GM12891 (cell line): ENCODE data around the gene IFI44L.

Experiments
- POLR2A ChIP-seq: IDR thresholded peaks from 2 replicates; pipeline ENCODE4 v1.6.1; 2011; ENCODE audit warnings: low read depth, low read length, control low read depth
- POLR2AphosphoS5 ChIP-seq: IDR thresholded peaks from 2 replicates; pipeline ENCODE4 v1.6.1; 2011; ENCODE audit warnings: low read depth, low read length, control low read depth

GRCh38 chr1:78688697-78689096 is 68.4 kb downstream of the IFI44L start:
- TF ChIP-seq POLR2AphosphoS5, result no peak
- TF ChIP-seq POLR2A, result no peak
